HTR-8/SVneo (cell line): Measurements from ENCODE around the gene KSR2.

Experiments
- DNase-seq: peaks from one replicate; pipeline ENCODE4 v3.0.0; 2011; ENCODE audit warnings: low spot score, mixed read lengths; ENCODE audit not compliant: insufficient read length
- FAIRE-seq: peaks from 2 replicates; lab custom pipeline; 2011; peaks lifted over from hg19 to GRCh38; lab: Jason Lieb, UNC

Gene KSR2

GRCh38 chr12:117595751-117596150, 373.0 kb downstream of the KSR2 start:
- FAIRE-seq (no peak), DNase-seq (no peak)

- DNase-seq (no peak), FAIRE-seq (no peak)
Measured at GRCh38 chr12:117594481-117594880, 374.3 kb downstream of the KSR2 start.

GRCh38 chr12:117593815-117594400, 374.9 kb downstream of the KSR2 start:
- no peak for FAIRE-seq

GRCh38 chr12:117592588-117593305, 376.0 kb downstream of the KSR2 start:
- DNase-seq (no peak), FAIRE-seq (no peak)

More at GRCh38 chr12:117593815-117594400, 374.9 kb downstream of the KSR2 start:
- no peak for DNase-seq

GRCh38 chr12:117590999-117591398, 377.8 kb downstream of the KSR2 start:
- FAIRE-seq (no peak), DNase-seq (no peak)

- FAIRE-seq, result no peak
- no peak for DNase-seq
Measured at GRCh38 chr12:117590386-117590785, 378.4 kb downstream of the KSR2 start.

- DNase-seq (no peak), FAIRE-seq (no peak)
Measured at GRCh38 chr12:117589021-117589420, 379.8 kb downstream of the KSR2 start.

- peak; percentile 31 for DNase-seq
- FAIRE-seq, result no peak
Measured at GRCh38 chr12:117587631-117588287, 381.0 kb downstream of the KSR2 start.

- no peak for DNase-seq
- no peak for FAIRE-seq
Measured at GRCh38 chr12:117583677-117584225, 385.0 kb downstream of the KSR2 start.

GRCh38 chr12:117583092-117583491, 385.7 kb downstream of the KSR2 start:
- no peak for DNase-seq
- FAIRE-seq, result no peak

- DNase-seq (no peak), FAIRE-seq (no peak)
Measured at GRCh38 chr12:117582135-117582784, 386.5 kb downstream of the KSR2 start.

GRCh38 chr12:117580718-117581062, 388.1 kb downstream of the KSR2 start:
- no peak for FAIRE-seq
- DNase-seq, result no peak

GRCh38 chr12:117580015-117580717, 388.6 kb downstream of the KSR2 start:
- FAIRE-seq, result no peak
- no peak for DNase-seq

GRCh38 chr12:117577122-117577657, 391.6 kb downstream of the KSR2 start:
- FAIRE-seq, result no peak
- DNase-seq, result no peak

GRCh38 chr12:117576053-117576452, 392.7 kb downstream of the KSR2 start:
- no peak for DNase-seq
- no peak for FAIRE-seq

- DNase-seq, result no peak
- FAIRE-seq, result no peak
Measured at GRCh38 chr12:117574655-117575054, 394.1 kb downstream of the KSR2 start.

GRCh38 chr12:117572755-117573154, 396.0 kb downstream of the KSR2 start:
- FAIRE-seq, result no peak
- no peak for DNase-seq

GRCh38 chr12:117571321-117571720, 397.5 kb downstream of the KSR2 start:
- DNase-seq (no peak), FAIRE-seq (no peak)

GRCh38 chr12:117570608-117571007, 398.2 kb downstream of the KSR2 start:
- FAIRE-seq, result no peak
- DNase-seq, result no peak

- DNase-seq, result no peak
- FAIRE-seq, result no peak
Measured at GRCh38 chr12:117567644-117568216, 401.1 kb downstream of the KSR2 start.
